ENCODE data around the gene PIGB. TPM values are rescaled to one million over a fixed set of nuclear protein-coding genes. Genes with fewer than 3 reads are reported as not detected.

PIGB gene
- total RNA-seq, 1 experiment from 2014 or later: 19.3 TPM

DNA sequence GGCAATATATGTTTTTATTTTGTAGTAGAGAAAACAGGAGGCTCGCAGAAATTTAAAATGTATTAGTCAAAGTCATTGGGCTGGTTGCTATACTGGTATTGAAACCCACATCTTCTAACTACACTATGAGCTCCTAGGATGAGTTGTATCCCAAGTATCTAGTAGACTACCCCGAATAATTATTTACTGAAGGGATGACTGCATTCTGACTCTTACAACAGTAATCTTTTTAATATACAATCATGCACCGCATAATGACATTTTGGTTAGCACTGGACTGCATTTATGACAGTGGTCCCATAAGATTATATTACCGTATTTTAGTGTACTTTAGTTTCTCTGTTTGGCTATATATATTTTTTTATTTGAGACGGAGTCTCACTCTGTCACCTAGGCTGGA, 15.3 kb downstream of the PIGB start:
- ATAC-seq (no peak), DNase-seq (ENCODE audit: low read depth, low spot score) (no peak)
- H3K36me3 ChIP-seq (ENCODE audit: control insufficient read depth, insufficient read depth, low read length): no peaks in the 10 kb centered on the region; the same call in none of the 2 replicates
- in situ Hi-C loops (cut with HindIII; ENCODE audit: low pct_unique_long_range_greater_than_20kb, low sequenced_read_pairs): no loop called here
- TF ChIP-seq SIN3A (IDR thresholded peaks at IDR 0.05; ENCODE audit: borderline replicate concordance, insufficient read depth, low read depth, low read length): no peak
- no peak for TF ChIP-seq POLR2AphosphoS5 (IDR thresholded peaks at IDR 0.05; ENCODE audit: low read depth, low read length)
- TF ChIP-seq, protein P1, sequence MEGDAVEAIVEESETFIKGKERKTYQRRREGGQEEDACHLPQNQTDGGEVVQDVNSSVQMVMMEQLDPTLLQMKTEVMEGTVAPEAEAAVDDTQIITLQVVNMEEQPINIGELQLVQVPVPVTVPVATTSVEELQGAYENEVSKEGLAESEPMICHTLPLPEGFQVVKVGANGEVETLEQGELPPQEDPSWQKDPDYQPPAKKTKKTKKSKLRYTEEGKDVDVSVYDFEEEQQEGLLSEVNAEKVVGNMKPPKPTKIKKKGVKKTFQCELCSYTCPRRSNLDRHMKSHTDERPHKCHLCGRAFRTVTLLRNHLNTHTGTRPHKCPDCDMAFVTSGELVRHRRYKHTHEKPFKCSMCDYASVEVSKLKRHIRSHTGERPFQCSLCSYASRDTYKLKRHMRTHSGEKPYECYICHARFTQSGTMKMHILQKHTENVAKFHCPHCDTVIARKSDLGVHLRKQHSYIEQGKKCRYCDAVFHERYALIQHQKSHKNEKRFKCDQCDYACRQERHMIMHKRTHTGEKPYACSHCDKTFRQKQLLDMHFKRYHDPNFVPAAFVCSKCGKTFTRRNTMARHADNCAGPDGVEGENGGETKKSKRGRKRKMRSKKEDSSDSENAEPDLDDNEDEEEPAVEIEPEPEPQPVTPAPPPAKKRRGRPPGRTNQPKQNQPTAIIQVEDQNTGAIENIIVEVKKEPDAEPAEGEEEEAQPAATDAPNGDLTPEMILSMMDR (IDR thresholded peaks at IDR 0.05): no peak
- no peak for TF ChIP-seq REST (IDR thresholded peaks at IDR 0.05; ENCODE audit: insufficient read depth in 1 of 2, low read depth in 2 of 2, low read length in 1 of 2)
- no peak for TF ChIP-seq TCF7L2 (IDR thresholded peaks at IDR 0.05; ENCODE audit: low read depth, low read length)
- POLR2A ChIA-PET: no interaction called here
- H3K9me3 ChIP-seq (ENCODE audit: control insufficient read depth, insufficient read depth, low read depth, low read length): no peaks in the 10 kb centered on the region
- no peaks in the 10 kb centered on the region for H3K4me1 ChIP-seq (ENCODE audit: control insufficient read depth, insufficient read depth, low read length)
- CTCF ChIA-PET: no interaction called here
- intact Hi-C loops (cut with micrococcal nuclease; ENCODE audit: unreplicated experiment): no loop called here
- H3K27ac ChIP-seq (ENCODE audit: low read length): no peak overlapping the region
- no peaks in the 10 kb centered on the region for H3K27me3 ChIP-seq (ENCODE audit: control insufficient read depth, insufficient read depth, low read length)
- H3K4me3 ChIP-seq (ENCODE audit: low read depth in 2 of 2, low read length in 2 of 2): no peak overlapping the region
- no TSS peak for BruUV-seq (replicated peaks)

DNA sequence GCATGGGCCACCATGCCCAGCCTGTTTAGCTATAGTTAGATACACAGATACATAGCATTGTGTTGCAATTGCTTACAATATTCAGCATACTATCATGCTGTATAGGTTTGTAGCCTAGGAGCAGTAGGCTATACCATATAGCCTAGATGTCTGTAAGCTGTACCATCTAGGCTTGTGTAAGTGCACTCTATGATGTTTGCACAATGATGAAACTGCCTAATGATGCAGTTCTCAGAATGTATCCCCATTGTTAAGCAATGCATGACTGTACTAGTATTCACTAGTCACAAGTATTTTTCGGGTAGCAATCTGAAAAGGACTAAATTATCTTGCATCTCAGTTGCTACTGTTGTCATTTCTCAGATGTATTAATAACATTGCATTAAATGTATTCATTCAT, 16.0 kb downstream of the PIGB start:
- CTCF ChIA-PET: no interaction called here
- Histone ChIP-seq H3K4me1 (ENCODE audit: control insufficient read depth, insufficient read depth, low read length) (no peaks in the 10 kb centered on the region), H3K27me3 (ENCODE audit: control insufficient read depth, insufficient read depth, low read length) (no peaks in the 10 kb centered on the region), H3K27ac (ENCODE audit: low read length) (no peak overlapping the region), H3K4me3 (ENCODE audit: low read depth in 2 of 2, low read length in 2 of 2) (no peak overlapping the region), H3K36me3 (ENCODE audit: control insufficient read depth, insufficient read depth, low read length) (no peaks in the 10 kb centered on the region; the same call in none of the 2 replicates), H3K9me3 (ENCODE audit: control insufficient read depth, insufficient read depth, low read depth, low read length) (no peaks in the 10 kb centered on the region)
- ATAC-seq (no peak), DNase-seq (ENCODE audit: low read depth, low spot score) (no peak)
- BruUV-seq (replicated peaks): no TSS peak
- POLR2A ChIA-PET: no interaction called here
- no peak for TF ChIP-seq POLR2AphosphoS5 (IDR thresholded peaks at IDR 0.05; ENCODE audit: low read depth, low read length)
- no peak for TF ChIP-seq TCF7L2 (IDR thresholded peaks at IDR 0.05; ENCODE audit: low read depth, low read length)
- no peak for TF ChIP-seq REST (IDR thresholded peaks at IDR 0.05; ENCODE audit: insufficient read depth in 1 of 2, low read depth in 2 of 2, low read length in 1 of 2)
- intact Hi-C loops (cut with micrococcal nuclease; ENCODE audit: unreplicated experiment) (no loop called here), in situ Hi-C loops (cut with HindIII; ENCODE audit: low pct_unique_long_range_greater_than_20kb, low sequenced_read_pairs) (no loop called here)
